DMS53 treated with DMSO at 0.1 percent for 48 hours (cell line): ENCODE measurements around the gene ADARB2.
"Not testable (repeated sequence)": the region's sequence is repeated elsewhere in the genome, so short reads cannot be mapped to it uniquely, and the experiment has no call there.

Experiments
- DNase-seq: peaks from one replicate; lab custom pipeline; 2025; ENCODE audit not compliant: unreplicated experiment; lab: John Stamatoyannopoulos, UW

Gene ADARB2

GRCh38 chr10:1335642-1336041 is 401.7 kb downstream of the ADARB2 start:
- DNase-seq, result no peak

GRCh38 chr10:1333981-1334380 is 403.3 kb downstream of the ADARB2 start:
- no peak for DNase-seq

GRCh38 chr10:1331560-1331959 is 405.8 kb downstream of the ADARB2 start:
- no peak for DNase-seq

- DNase-seq, result no peak
Observed at GRCh38 chr10:1329622-1330021, 407.7 kb downstream of the ADARB2 start.

- no peak for DNase-seq
Observed at GRCh38 chr10:1328981-1329614, 408.2 kb downstream of the ADARB2 start.

GRCh38 chr10:1328161-1328823 is 409.0 kb downstream of the ADARB2 start:
- DNase-seq, result no peak

GRCh38 chr10:1327759-1328158 is 409.6 kb downstream of the ADARB2 start:
- no peak for DNase-seq

GRCh38 chr10:1326514-1326913 is 410.8 kb downstream of the ADARB2 start:
- DNase-seq, result not testable (repeated sequence)

- no peak for DNase-seq
Observed at GRCh38 chr10:1324903-1325302, 412.4 kb downstream of the ADARB2 start.

GRCh38 chr10:1323951-1324350 is 413.4 kb downstream of the ADARB2 start:
- no peak for DNase-seq

GRCh38 chr10:1320739-1321320 is 416.5 kb downstream of the ADARB2 start:
- no peak for DNase-seq

- no peak for DNase-seq
Observed at GRCh38 chr10:1316809-1317143, 420.5 kb downstream of the ADARB2 start.

- DNase-seq, result no peak
Observed at GRCh38 chr10:1316121-1316808, 421.1 kb downstream of the ADARB2 start.

GRCh38 chr10:1315178-1315577 is 422.1 kb downstream of the ADARB2 start:
- no peak for DNase-seq

GRCh38 chr10:1311726-1312125 is 425.6 kb downstream of the ADARB2 start:
- no peak for DNase-seq

GRCh38 chr10:1310271-1310789 is 427.0 kb downstream of the ADARB2 start:
- DNase-seq, result no peak

GRCh38 chr10:1309617-1310270 is 427.6 kb downstream of the ADARB2 start:
- DNase-seq, result no peak

- DNase-seq, result no peak
Observed at GRCh38 chr10:1308962-1309616, 428.2 kb downstream of the ADARB2 start.

GRCh38 chr10:1308173-1308961 is 429.0 kb downstream of the ADARB2 start:
- DNase-seq, result no peak

GRCh38 chr10:1301143-1301542 is 436.2 kb downstream of the ADARB2 start:
- no peak for DNase-seq
